ENCODE measurements around the gene COL15A1.

- TF ChIP-seq CTCF (IDR thresholded peaks at IDR 0.05 in 4 of 5, conservative IDR thresholded peaks at IDR 0.05 in 1 of 5) (no peak), POLR2A (IDR thresholded peaks at IDR 0.05) (no peak)
Observed at GRCh38 chr9:98917746-98918487, 25.8 kb upstream of the COL15A1 start.

Measured in gastrocnemius medialis (tissue), 4 donors.